DMS153 treated with DMSO at 0.1 percent for 48 hours (cell line): ENCODE measurements around the gene KCND2.

Experiments used
- DNase-seq: peaks from one replicate; lab custom pipeline; 2025; ENCODE audit not compliant: unreplicated experiment; lab: John Stamatoyannopoulos, UW

Gene KCND2

GRCh38 chr7:120405652-120406051, 132.7 kb downstream of the KCND2 start:
- DNase-seq, result no peak

GRCh38 chr7:120407010-120407409, 134.0 kb downstream of the KCND2 start:
- no peak for DNase-seq

- DNase-seq, result no peak
Measured at GRCh38 chr7:120412139-120413050, 139.4 kb downstream of the KCND2 start.

GRCh38 chr7:120413164-120413563, 140.2 kb downstream of the KCND2 start:
- DNase-seq, result no peak

- DNase-seq, result no peak
Measured at GRCh38 chr7:120417244-120417979, 144.4 kb downstream of the KCND2 start.

- DNase-seq, result no peak
Measured at GRCh38 chr7:120421151-120421651, 148.2 kb downstream of the KCND2 start.

- DNase-seq, result no peak
Measured at GRCh38 chr7:120431016-120431415, 158.0 kb downstream of the KCND2 start.

GRCh38 chr7:120436487-120437060, 163.6 kb downstream of the KCND2 start:
- no peak for DNase-seq

- DNase-seq, result no peak
Measured at GRCh38 chr7:120441850-120442249, 168.9 kb downstream of the KCND2 start.

GRCh38 chr7:120442838-120443237, 169.9 kb downstream of the KCND2 start:
- DNase-seq, result no peak

GRCh38 chr7:120444650-120445049, 171.7 kb downstream of the KCND2 start:
- no peak for DNase-seq

- no peak for DNase-seq
Measured at GRCh38 chr7:120445276-120445675, 172.3 kb downstream of the KCND2 start.

GRCh38 chr7:120452665-120453064, 179.7 kb downstream of the KCND2 start:
- DNase-seq, result no peak

- no peak for DNase-seq
Measured at GRCh38 chr7:120456699-120457098, 183.7 kb downstream of the KCND2 start.

- no peak for DNase-seq
Measured at GRCh38 chr7:120460949-120461348, 188.0 kb downstream of the KCND2 start.

- DNase-seq, result no peak
Measured at GRCh38 chr7:120462991-120463390, 190.0 kb downstream of the KCND2 start.

GRCh38 chr7:120464104-120464503, 191.1 kb downstream of the KCND2 start:
- no peak for DNase-seq

GRCh38 chr7:120467676-120468075, 194.7 kb downstream of the KCND2 start:
- DNase-seq, result no peak

GRCh38 chr7:120468611-120469010, 195.6 kb downstream of the KCND2 start:
- DNase-seq, result no peak

GRCh38 chr7:120472892-120473291, 199.9 kb downstream of the KCND2 start:
- DNase-seq, result no peak

GRCh38 chr7:120473352-120473751, 200.4 kb downstream of the KCND2 start:
- no peak for DNase-seq

GRCh38 chr7:120475994-120476393, 203.0 kb downstream of the KCND2 start:
- no peak for DNase-seq
